ENCODE data around the gene CNIH2.
"Not testable (repeated sequence)": the region's sequence is repeated elsewhere in the genome, so short reads cannot be mapped to it uniquely, and the experiment has no call there.

Gene CNIH2

GRCh38 chr11:66315498-66315885 is 37.5 kb downstream of the CNIH2 start:
- DNase-seq (ENCODE audit: low spot score) = no peak

GRCh38 chr11:66315921-66316811 is 38.2 kb downstream of the CNIH2 start:
- no peak for DNase-seq (ENCODE audit: low spot score)

GRCh38 chr11:66316849-66317251 is 38.9 kb downstream of the CNIH2 start, which contains the start of gene CD248:
TSS of gene CD248 (minus strand) at chr11:66317044. CDS start at chr11:66317027, 17 bp downstream.
- DNase-seq (ENCODE audit: low spot score) = no peak

- DNase-seq (ENCODE audit: low spot score) = no peak
Measured at GRCh38 chr11:66317322-66317722, 39.3 kb downstream of the CNIH2 start.

GRCh38 chr11:66317723-66318599 is 40.0 kb downstream of the CNIH2 start:
- DNase-seq (ENCODE audit: low spot score) = peak; percentile 69

- DNase-seq (ENCODE audit: low spot score) = no peak
Measured at GRCh38 chr11:66318600-66318970, 40.6 kb downstream of the CNIH2 start.

GRCh38 chr11:66320289-66320688 is 42.3 kb downstream of the CNIH2 start:
- not testable (repeated sequence) for DNase-seq (ENCODE audit: low spot score)

- not testable (repeated sequence) for DNase-seq (ENCODE audit: low spot score)
Measured at GRCh38 chr11:66320748-66321147, 42.8 kb downstream of the CNIH2 start.

GRCh38 chr11:66321606-66322005 is 43.6 kb downstream of the CNIH2 start:
- no peak for DNase-seq (ENCODE audit: low spot score)

- DNase-seq (ENCODE audit: low spot score) = no peak
Measured at GRCh38 chr11:66322732-66323427, 44.9 kb downstream of the CNIH2 start.

GRCh38 chr11:66323684-66324083 is 45.7 kb downstream of the CNIH2 start:
- DNase-seq (ENCODE audit: low spot score) = no peak

GRCh38 chr11:66324664-66325063 is 46.7 kb downstream of the CNIH2 start:
- no peak for DNase-seq (ENCODE audit: low spot score)

GRCh38 chr11:66325263-66325671 is 47.3 kb downstream of the CNIH2 start:
- DNase-seq (ENCODE audit: low spot score) = no peak

- no peak for DNase-seq (ENCODE audit: low spot score)
Measured at GRCh38 chr11:66326261-66327111, 48.5 kb downstream of the CNIH2 start.

GRCh38 chr11:66327171-66328030 is 49.4 kb downstream of the CNIH2 start:
- no peak for DNase-seq (ENCODE audit: low spot score)

GRCh38 chr11:66328031-66328301 is 50.0 kb downstream of the CNIH2 start:
- DNase-seq (ENCODE audit: low spot score) = no peak

GRCh38 chr11:66328302-66329144 is 50.5 kb downstream of the CNIH2 start:
- peak; percentile 85 for DNase-seq (ENCODE audit: low spot score)

- DNase-seq (ENCODE audit: low spot score) = no peak
Measured at GRCh38 chr11:66329165-66329673, 51.2 kb downstream of the CNIH2 start.

- DNase-seq (ENCODE audit: low spot score) = no peak
Measured at GRCh38 chr11:66330931-66331330, 53.0 kb downstream of the CNIH2 start.
